NT2/D1 (cell line): ENCODE measurements around the gene WRNIP1.

Source experiments
- DNase-seq: peaks from one replicate; pipeline ENCODE4 v3.0.0-alpha.2; 2011; ENCODE audit warnings: low read depth, low spot score
- H3K27me3 ChIP-seq: 2 replicates; pipeline ENCODE4 v1.6.0; 2011; ENCODE audit warnings: mild to moderate bottlenecking; ENCODE audit not compliant: insufficient read length, insufficient read depth
- H3K36me3 ChIP-seq: 2 replicates; pipeline ENCODE4 v1.6.1; 2011; ENCODE audit warnings: mild to moderate bottlenecking, low read length, mixed read lengths; ENCODE audit not compliant: insufficient read depth, insufficient read length
- H3K4me1 ChIP-seq: 2 replicates; pipeline ENCODE4 v1.5.1; 2011; ENCODE audit not compliant: insufficient read depth, insufficient read length
- H3K4me3 ChIP-seq: 2 replicates; pipeline ENCODE4 v1.5.1; 2011; ENCODE audit warnings: low read depth; ENCODE audit not compliant: insufficient read length
- H3K9ac ChIP-seq: 2 replicates; pipeline ENCODE4 v1.6.0; 2011; ENCODE audit warnings: low read depth; ENCODE audit not compliant: insufficient read length
- H3K9me3 ChIP-seq: 2 replicates; pipeline ENCODE4 v1.5.1; 2011; ENCODE audit warnings: mild to moderate bottlenecking, low read length; ENCODE audit not compliant: insufficient read depth
- SUZ12 ChIP-seq: IDR thresholded peaks from 2 replicates; pipeline ENCODE4 v1.6.1; 2011; ENCODE audit not compliant: insufficient read length, insufficient read depth; ENCODE audit errors: extremely low read depth
- YY1 ChIP-seq: IDR thresholded peaks from 2 replicates; pipeline ENCODE4 v1.6.1; 2011; ENCODE audit not compliant: insufficient read length, insufficient read depth
- ZNF274 ChIP-seq: IDR thresholded peaks from 2 replicates; pipeline ENCODE4 v1.6.1; 2011; ENCODE audit warnings: mild to moderate bottlenecking, low read depth, low read length

The WRNIP1 gene

GRCh38 chr6:2734488-2735166, 30.6 kb upstream of the WRNIP1 start:
- H3K9ac ChIP-seq: no peak overlapping the region
- H3K27me3 ChIP-seq: no peaks in the 10 kb centered on the region
- no peak overlapping the region for H3K4me3 ChIP-seq
- peak; percentile 51 for DNase-seq
- peaks cover 2% of the 10 kb centered on the region for H3K4me1 ChIP-seq
- no peaks in the 10 kb centered on the region for H3K9me3 ChIP-seq
- no peaks in the 10 kb centered on the region for H3K36me3 ChIP-seq
- TF ChIP-seq YY1 (no peak), SUZ12 (no peak), ZNF274 (no peak)

- TF ChIP-seq ZNF274 (no peak), SUZ12 (no peak), YY1 (no peak)
- Histone ChIP-seq H3K4me3 (no peak overlapping the region), H3K9ac (no peak overlapping the region), H3K9me3 (no peaks in the 10 kb centered on the region), H3K36me3 (no peaks in the 10 kb centered on the region), H3K27me3 (no peaks in the 10 kb centered on the region), H3K4me1 (no peaks in the 10 kb centered on the region)
- DNase-seq: no peak
Observed at GRCh38 chr6:2737885-2738284, 27.3 kb upstream of the WRNIP1 start.

GRCh38 chr6:2738373-2738979, 26.7 kb upstream of the WRNIP1 start:
- TF ChIP-seq ZNF274 (no peak), SUZ12 (no peak), YY1 (no peak)
- no peak overlapping the region for H3K4me3 ChIP-seq
- no peaks in the 10 kb centered on the region for H3K36me3 ChIP-seq
- H3K9ac ChIP-seq: no peak overlapping the region
- no peaks in the 10 kb centered on the region for H3K4me1 ChIP-seq
- peak; percentile 60 for DNase-seq
- no peaks in the 10 kb centered on the region for H3K27me3 ChIP-seq
- H3K9me3 ChIP-seq: no peaks in the 10 kb centered on the region

- Histone ChIP-seq H3K27me3 (no peaks in the 10 kb centered on the region), H3K9ac (no peak overlapping the region), H3K4me3 (no peak overlapping the region), H3K36me3 (no peaks in the 10 kb centered on the region), H3K9me3 (no peaks in the 10 kb centered on the region), H3K4me1 (no peaks in the 10 kb centered on the region)
- peak; percentile 28 for DNase-seq
- TF ChIP-seq SUZ12 (no peak), YY1 (no peak), ZNF274 (no peak)
Observed at GRCh38 chr6:2739335-2739734, 25.9 kb upstream of the WRNIP1 start.

GRCh38 chr6:2740581-2740980, 24.6 kb upstream of the WRNIP1 start:
- Histone ChIP-seq H3K9ac (no peak overlapping the region), H3K9me3 (no peaks in the 10 kb centered on the region), H3K36me3 (no peaks in the 10 kb centered on the region), H3K4me1 (no peaks in the 10 kb centered on the region), H3K4me3 (no peak overlapping the region), H3K27me3 (no peaks in the 10 kb centered on the region)
- TF ChIP-seq ZNF274 (no peak), SUZ12 (no peak), YY1 (no peak)
- DNase-seq: no peak

GRCh38 chr6:2741756-2742155, 23.4 kb upstream of the WRNIP1 start:
- Histone ChIP-seq H3K27me3 (no peaks in the 10 kb centered on the region), H3K36me3 (no peaks in the 10 kb centered on the region), H3K9me3 (no peaks in the 10 kb centered on the region), H3K9ac (no peak overlapping the region), H3K4me1 (no peaks in the 10 kb centered on the region), H3K4me3 (no peak overlapping the region)
- no peak for DNase-seq
- TF ChIP-seq SUZ12: no peak
- TF ChIP-seq ZNF274: no peak
- TF ChIP-seq YY1: no peak

- no peak for DNase-seq
- Histone ChIP-seq H3K27me3 (no peaks in the 10 kb centered on the region), H3K4me1 (no peaks in the 10 kb centered on the region), H3K9ac (no peak overlapping the region), H3K4me3 (no peak overlapping the region), H3K36me3 (no peaks in the 10 kb centered on the region), H3K9me3 (no peaks in the 10 kb centered on the region)
- TF ChIP-seq ZNF274: no peak
Observed at GRCh38 chr6:2743280-2744208, 21.6 kb upstream of the WRNIP1 start.
